NT2/D1 (cell line): Measurements from ENCODE around the gene FNBP1L.

Source experiments
- SUZ12 ChIP-seq: IDR thresholded peaks from 2 replicates; pipeline ENCODE4 v1.6.1; 2011; ENCODE audit not compliant: insufficient read length, insufficient read depth; ENCODE audit errors: extremely low read depth
- YY1 ChIP-seq: IDR thresholded peaks from 2 replicates; pipeline ENCODE4 v1.6.1; 2011; ENCODE audit not compliant: insufficient read length, insufficient read depth
- ZNF274 ChIP-seq: IDR thresholded peaks from 2 replicates; pipeline ENCODE4 v1.6.1; 2011; ENCODE audit warnings: mild to moderate bottlenecking, low read depth, low read length

DNA sequence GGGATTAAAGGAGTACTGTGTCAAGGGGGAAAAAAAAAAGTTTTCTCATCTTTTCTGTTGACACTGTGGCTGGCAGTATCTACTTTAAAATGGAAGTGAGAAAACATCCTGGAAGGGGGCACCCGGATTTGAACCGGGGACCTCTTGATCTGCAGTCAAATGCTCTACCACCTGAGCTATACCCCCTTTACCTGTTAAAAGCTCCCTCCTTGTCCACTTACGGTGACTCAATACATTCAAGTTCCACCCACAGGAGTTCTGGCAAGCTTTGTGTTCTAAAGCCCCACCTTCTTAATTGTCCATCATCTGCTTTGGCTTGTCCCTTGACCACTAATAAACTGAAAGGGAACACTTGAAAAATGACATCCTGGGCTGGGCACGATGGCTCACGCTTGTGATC is 68.2 kb downstream of the FNBP1L start:
- TF ChIP-seq YY1 (no peak), SUZ12 (no peak), ZNF274 (no peak)
